ENCODE results near the gene HDAC4.

Gene HDAC4

DNA sequence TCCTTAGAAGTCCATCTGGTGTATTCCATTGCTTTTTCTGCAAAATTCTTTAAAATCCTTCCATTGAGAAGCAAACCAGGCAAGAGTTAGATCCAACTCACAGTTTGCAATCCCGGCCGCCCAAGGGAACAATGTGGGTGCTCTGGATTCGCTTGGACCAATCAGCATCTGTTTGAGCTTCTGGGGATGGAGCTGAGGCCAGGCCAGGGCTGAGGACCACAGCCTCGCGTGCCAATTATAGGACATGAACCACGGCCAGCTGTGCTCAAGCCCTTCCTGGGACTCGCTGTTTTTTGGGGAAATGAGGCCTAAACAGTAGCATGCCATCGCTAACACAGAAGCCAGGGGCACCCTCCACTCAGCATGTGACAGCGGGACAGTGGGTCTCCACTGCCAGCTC is 270.8 kb downstream of the HDAC4 start:
- no peak for DNase-seq

DNA sequence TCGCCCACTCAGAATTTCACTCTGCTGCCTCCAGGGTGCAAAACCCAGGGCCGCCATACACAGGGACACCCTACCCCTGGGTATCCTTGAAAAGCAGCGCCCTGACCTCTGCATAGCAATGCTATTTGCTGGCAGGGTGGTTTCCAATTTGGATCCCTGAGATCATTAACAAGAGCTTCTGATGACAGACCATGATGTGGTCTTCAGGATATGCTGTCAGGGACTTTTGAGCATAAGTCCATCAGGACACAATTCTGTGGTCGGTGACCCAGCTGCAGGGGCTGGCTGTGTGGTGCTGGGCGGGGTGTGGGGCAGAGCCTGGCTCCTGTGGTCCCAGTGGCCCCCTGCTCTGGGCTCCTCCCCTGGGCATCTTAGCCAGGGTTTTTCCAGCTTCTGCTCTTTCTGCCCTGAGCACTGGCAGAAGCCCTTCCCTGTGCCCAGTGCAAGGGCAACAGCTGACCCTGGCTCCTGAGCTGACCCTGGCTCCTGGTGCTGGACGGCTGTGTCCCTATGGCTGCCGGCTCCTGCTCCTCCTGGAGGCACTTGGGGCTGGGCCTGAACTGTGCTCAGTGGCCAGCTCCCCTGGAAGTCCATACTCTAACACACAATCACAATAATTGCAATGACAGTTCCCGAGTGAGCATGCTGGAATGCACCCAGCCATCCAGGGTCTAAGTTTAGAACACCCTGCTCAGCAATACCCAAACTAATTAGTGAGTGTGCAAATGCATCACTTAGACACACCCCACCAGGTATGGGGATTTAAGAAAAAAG is 271.5 kb downstream of the HDAC4 start:
- no peak for DNase-seq

DNA sequence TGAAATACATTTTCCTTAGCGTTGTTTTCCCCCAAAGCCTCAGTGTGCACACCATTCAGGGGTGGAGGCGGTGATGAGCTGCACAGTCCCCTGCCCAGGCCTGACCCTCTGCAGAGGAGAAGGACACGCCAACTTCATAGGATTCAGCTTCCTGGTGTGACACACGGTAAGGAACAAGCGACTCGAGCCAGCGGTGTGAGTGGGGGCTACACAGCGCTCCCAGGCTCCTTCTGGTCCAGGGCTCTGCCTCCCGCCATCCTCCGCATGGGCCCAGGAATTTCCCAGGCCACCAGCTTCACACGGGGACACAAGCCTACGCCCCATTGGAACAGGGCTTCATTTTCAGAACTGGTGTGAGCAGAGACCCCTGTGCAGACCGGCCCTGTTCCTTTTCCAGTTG is 272.1 kb downstream of the HDAC4 start:
- no peak for DNase-seq

DNA sequence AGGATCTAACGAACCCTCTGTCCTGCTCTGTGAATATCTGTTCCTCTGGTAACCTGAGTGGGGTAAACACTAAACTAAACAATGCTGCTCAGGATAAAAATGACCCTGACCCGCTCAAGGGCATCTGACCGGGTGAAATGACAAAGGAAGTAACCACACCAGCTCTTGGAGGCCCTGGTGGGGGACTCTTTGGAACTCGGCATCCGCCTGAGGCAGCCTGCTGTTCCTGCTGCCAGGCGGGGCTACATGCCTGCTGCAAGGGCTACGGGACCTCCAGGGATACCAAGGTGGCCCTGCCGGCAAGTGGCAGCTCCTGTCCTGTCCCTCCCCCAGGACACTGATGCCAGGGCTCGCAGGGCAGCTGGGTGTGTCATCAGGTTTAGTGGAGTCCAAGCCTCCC is 273.3 kb downstream of the HDAC4 start:
- DNase-seq, result no peak

DNA sequence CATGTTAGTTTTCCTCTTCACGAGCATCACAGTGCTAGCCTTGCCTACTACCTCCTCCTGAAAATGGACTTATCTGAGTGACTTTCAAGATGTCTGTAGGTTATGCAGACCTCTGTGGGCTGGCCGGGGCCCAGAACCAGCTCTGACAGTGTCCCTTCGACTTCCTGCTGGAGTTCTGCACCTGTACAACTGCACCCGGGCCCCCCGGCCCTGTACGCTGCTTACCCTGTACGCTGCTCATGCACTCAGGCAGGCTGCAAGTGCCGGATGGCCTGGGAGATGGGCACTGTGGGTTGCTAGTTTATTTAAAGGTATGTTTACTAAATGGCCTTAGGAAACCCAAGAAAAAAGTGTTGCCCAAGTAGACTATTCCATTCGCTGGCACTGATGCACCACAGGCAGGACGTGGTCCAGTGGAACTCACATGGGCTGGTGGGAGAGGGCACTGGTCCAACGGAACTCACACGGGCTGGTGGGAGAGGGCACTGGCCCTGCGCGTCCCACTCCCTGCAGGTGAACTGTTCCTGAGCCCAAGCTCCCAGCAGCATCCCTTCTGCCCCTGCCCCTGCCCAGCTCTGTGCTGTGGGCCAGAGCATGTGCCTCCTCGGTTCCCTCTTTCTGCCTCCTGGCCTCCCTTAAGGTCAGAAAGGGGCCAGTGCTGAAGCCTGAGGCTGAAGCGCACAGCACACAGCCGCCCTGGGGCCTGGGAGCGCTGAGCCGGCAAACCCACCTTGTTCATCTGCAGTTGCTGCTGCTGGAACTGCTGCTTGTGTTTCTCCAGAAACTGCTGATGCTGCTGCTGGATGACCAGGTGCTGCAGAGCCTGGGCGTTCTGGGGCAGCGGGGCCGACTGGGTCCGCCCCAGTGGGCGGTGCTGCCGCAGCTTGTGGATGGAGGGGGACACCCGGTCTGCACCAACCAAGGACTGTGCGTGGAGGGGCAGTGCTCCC is 274.8 kb downstream of the HDAC4 start:
- no peak for DNase-seq

DNA sequence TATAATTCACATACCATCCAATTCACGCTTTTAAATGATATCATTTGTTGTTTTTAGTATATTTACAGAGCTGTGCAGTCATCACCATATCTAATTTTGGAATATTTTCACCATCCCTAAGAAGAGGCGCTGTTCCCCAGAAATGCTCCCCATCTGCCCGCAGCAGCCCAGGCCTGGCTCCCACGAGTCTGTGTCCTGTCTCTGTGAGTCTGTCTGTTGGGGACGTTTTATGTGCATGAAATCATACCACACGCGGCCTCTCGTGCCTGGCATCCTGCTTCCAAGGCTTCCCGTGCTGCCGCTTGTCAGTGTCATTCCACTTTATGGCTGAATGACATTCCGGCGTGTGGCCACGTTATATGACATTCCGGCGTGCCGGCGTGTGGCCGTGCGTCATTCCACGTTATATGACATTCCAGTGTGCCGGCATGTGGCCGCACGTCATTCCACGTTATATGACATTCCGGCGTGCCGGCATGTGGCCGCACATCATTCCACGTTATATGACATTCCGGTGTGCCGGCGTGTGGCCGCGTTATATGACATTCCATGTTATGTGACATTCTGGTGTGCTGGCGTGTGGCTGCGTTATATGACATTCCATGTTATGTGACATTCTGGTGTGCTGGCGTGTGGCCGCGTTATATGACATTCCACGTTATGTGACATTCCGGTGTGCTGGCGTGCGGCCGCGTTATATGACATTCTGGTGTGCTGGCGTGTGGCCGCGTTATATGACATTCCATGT is 276.5 kb downstream of the HDAC4 start:
- no peak for DNase-seq

DNA sequence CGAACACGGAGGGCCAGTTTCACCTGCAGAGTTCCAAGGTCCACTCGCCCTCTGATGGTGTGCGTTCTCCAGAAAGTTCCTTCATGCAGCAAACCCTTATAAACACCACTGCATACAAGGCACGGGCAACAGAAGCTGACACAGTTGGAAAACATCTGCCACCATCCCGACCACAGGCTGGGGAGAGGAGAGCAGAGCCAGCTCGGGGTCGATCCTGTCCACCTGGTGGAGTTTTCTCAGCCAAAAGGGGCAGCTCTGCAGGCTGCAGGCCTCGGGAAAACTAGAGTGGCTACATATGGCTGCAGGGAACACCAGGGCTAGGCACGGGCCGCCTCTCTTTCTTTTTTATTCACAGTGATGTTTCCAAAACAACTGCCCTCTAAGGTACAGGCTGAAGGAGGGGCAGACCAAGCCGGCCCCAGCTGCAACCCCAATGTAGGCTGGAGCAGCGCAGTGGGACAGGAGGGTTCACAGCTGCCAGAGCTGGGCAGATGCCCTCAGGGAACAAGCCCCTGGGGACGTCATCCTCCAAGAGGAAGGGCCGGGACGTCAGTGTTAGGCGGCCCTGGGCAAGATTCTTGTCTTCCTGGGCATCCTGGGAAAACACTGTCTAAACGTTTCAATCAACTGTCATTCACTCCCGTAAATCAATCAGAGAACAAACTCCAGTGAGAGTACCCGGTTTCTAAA is 278.3 kb downstream of the HDAC4 start:
- no peak for DNase-seq

DNA sequence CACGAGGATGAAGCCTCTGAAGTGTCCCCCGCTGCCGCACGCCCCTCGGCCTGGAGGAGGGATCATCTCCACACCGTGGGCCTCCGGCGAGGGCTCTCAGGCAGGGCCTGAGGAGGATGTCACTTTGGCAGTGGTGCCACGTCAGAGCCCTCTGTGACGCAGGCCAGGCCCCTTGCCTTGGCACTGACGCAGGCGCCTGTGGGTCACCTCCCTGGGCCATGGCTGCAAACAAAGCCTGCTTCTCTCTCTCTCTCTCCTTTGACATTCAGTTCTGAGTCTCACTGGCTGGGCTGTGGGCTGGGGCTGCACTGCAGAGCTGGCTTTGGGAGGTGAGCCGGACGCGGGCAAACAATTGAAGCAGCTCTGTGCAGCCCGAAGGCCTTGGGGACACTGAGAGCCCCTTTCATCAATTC is 279.2 kb downstream of the HDAC4 start:
- DNase-seq, result no peak

DNA sequence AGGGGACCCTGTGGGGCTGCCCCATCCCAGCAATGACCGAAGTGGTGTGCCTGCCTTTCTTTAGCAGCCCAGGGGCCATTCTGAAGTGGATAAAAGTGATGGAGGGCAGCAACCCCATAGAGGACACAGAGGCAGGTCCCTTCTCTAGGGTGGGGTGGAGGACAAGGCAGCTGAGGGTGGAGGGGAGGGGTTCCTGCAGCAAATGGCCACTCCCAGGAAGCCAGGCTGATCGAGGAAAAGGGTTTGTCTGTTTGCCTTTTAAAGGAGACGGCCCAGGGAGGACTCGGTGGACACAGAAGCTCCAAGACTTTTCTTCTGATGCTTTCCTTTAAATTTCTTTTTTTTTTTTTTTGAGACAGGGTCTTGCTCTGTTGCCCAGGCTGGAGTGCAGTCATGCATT is 280.2 kb downstream of the HDAC4 start:
- DNase-seq, result no peak

DNA sequence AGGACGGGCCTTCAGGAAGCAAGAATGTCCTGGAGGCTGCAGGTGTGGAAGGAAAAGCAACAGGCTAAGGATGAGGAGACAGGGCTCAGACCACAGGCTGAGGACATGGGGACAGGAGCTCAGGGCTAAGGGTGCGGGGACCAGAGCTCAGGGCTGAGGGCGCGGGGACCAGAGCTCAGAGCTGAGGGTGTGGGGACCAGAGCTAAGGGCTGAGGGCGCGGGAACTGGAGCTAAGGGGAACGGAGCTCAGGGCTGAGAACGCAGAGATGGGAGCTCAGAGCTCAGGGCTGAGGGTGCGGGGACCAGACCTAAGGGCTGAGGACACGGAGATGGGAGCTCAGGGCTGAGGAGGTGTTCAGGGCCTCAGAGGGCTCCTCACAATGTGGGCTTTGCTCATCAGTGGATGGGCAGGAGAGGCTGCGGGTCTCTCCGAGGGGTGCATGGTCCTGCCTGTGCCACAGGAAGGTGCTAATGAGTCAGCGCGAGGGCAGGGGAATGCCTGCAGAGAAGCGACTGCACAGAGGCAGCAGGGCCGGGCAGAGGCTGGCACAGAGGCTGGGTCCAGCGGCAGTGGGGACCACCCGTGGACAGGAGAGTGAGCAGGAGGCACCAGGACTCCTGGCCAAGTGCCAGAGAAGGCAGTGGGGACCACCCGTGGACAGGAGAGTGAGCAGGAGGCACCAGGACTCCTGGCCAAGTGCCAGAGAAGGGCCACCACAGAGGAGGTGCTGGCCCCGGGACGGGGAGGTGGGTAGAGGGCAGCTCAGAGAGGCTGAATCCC is 281.3 kb downstream of the HDAC4 start:
- no peak for DNase-seq

DNA sequence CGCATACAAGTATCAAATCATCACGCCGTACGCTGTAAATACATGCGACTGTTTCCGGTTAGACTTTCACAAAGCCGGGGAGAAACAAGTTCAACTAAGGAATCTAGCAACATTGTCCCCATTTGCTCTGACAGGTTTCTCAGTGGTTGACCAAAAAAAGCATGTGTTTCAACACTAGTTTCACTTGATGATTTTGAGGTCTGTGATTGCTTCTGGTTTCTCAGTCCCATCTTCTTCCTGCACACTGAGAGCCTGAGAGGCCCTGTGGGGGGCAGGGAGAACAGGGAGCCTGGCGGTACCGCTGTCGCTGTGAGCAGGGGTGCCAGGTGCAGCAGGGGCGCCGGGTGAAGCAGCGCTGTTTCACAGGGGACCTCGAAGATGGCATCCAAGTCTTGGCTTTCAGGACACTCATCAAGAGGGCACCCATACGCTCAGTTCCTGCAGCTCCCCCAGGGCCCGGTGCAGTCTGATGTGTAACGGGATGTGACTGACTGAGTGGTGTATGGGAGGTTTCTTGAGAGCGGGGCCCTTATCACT is 282.1 kb downstream of the HDAC4 start:
- no peak for DNase-seq

DNA sequence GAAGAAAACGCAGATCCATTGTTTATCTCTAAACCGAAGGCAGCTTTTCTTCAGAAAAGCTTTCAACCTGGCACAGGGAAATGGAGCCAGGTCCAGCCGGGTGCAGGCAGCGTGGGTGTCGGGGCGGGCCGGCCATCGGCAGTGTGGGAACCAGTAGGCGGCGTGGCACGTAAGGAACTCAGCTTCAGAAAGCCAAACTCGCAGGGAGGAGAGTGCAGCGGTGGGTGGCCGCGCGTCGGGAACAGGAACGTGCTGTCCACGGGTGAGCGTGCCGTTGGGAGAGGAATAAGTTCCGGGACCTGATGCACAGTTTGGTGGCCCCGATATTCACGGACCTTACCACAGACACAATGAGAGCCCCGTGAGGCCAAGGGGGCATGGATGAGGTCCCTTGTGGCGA is 282.6 kb downstream of the HDAC4 start:
- DNase-seq, result no peak

DNA sequence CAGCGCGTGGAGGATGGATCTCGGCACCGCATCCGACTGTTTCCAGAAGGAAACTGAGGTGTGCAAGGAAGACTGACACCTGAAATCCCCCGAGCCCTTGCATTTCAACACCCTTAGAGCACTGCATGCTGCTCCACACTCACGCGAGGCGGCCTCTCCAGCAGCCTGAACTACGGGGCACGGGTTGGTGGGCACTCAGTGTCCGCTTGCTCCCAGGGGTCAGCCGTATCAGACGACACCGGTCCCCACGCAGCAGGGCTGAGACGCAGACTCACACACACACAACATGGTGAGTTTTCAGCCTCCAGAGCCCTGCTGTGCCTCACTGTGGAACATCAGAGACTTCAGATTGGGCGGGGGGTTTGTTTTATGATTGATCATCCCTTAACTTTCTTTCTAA is 283.0 kb downstream of the HDAC4 start:
- no peak for DNase-seq

DNA sequence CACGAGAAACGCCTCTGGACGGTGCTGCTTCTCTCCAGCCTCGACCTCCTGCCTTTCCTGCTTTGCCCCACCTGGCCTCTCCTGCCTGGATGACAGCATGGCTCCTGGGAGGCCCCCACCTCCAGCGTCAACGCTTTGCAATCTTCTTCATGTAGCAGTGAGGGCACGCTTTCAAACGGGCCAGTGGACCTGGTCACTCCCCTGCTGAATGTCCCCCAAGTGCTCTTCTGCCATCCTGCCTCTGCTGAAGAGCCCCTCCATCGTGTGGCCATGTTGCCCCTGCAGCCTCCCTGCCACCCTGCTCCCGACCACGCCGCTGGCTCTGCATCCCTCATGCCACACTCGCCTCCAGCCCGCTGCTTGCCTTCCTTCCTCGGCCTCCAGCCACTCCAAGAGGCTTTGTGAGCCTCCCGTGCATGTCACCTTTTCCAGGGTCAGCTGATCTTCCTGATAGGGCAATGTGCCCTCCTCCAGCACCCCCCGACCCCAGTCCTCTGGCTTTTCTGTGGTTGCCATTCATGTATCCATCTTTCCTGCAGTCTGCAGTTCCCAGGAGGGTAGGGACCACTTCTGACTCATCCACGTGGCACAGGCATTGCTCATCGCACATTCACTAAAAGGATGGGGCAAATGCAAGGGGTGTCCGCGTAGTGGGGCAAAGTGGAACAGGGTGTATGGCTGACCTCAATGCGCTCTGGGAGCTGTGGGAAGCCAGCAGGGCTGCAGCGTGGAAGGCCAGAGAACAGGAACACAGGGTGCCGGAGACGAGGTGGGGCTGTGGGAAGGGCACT is 284.2 kb downstream of the HDAC4 start:
- DNase-seq, result no peak

DNA sequence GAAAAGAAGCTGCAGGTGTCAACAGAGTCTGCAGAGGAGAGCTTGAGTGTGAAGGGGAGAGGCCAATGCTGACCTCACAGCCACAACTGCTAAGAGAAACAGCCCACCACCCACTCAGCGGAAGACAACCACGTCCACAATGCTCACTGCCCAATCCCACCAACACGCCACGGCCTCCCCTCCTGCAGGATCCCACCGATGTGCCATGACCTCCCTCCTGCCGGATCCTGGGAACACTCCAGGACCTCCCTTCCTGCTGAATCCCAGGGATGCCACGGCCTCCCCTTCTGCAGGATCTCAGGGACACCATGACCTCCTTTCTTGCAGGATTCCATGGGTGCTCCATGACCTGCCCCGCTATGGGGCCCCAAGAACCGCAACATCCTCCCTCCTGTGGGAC is 285.2 kb downstream of the HDAC4 start:
- no peak for DNase-seq

DNA sequence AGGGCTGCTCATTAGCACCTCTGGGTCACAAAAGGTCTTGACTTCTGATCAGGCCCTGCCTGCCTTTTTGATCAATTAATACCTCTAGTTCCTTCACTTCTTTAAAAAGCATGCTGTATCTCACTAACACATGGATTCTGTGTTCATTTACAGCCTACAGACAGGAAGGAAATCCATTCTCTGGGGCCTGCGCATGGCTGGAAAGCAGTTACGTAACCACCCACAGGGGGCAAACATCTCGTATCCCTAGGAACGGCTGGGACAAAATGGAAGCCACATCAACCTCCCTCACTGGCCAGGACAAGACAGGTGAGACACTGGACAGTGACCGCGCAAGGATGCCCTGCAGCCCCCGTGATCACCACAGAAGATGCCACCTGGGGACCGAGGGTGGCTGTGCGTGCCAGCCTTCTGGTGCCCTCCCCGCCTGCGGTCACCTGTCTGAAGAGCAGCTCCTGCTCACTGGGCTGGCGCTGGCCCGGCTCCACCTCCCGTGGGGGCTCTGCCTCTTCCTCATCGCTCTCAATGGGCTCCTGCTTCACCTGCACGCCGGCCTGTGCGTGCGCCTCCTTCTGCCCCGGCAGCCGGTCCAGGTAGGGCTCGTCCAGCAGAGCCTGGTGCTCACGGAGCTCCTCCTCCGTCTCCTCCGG is 286.1 kb downstream of the HDAC4 start:
- no peak for DNase-seq

DNA sequence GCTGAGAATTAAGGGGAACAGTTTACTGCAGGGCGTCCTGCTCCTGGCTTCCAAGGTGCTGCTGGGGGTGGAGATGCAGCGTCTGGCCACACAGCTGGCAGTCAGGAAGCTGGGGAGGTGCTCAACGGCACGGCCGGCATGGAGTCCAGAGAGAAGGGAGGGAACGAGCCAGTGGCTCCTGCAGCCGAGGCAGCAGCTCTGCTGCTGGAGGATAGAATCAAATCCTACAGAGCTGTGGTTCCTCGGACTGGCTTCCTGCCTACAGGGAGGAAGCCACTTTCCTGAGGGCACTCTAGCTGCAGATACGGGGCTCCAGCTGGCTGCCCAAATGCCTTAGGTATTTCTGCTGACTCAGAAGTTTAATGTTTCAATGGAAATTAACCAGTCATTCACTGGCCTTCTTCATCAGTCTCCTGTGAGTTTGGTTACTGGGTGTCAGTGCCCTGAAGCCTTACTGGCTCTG is 286.7 kb downstream of the HDAC4 start:
- no peak for DNase-seq

DNA sequence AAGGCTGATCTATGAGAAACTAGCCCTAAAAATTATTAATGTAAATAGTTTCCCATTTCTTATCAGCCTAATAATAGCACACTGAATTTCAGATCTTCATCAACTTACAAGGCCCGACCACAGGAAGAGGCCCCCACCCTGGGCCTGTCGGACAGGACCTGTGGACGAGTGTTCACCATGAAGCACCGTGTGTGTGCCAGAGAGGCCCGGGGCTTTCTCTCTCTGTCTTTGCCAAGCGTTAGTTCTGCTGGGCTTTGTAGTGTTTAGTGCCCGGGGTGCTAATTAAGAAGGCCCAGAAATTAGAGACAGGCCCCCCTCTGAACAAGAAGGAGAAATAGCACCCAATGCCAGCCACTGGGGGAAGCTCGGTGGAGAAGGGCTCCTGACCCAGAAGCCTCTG is 287.2 kb downstream of the HDAC4 start:
- no peak for DNase-seq

DNA sequence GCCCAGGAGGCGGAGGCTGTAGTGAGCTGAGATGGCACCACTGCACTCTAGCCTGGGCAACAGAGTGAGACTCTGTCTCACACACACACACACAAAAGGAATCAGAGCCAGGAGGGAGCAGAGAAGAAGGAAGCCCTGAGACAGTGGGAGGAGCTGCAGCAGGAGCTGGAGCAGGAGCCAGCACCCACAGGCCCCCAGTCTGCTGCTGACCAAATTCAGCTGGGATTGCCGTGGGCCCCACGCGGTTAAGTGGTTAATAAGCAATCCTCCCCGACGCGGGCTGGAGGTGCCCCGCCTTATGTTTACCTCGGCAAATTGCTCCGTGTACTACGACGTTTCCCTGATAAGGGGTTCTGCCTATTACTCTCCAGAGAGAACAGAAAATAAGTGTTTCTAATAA is 287.6 kb downstream of the HDAC4 start:
- no peak for DNase-seq

DNA sequence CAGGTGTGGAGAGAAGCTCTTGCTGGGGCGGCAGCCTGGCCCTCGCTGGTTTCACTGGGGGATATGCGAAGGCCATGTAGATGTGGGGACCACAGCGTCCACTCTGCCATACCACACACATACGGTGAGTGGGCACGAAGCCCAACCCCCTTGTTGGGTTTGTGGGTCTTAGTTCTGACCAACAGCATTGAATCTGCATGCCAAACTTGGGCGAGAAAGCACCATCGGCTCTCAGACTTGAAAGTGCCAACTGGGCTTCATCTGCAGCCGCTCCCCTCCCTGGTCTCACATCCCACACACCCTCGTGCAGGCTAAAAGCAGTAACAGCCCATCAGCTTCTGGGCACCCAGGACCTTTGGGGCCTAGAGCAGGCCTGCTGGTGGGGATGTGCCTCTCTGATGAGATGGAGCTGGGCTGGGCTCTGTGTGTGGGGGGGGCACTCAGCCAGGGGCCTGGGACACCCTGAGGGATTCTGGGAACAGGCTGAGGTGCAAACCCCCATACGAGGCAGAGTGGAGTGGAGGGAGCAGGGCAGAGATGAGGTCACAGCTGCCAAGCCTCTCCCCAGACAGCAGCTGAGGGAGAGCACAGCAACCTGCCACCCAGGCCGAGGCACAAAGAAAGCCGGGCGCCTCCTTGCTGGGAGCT is 288.6 kb downstream of the HDAC4 start:
- DNase-seq, result no peak
